Inflammatory macrophage treated with lipopolysaccharide for 4 hours (primary cell): ENCODE data around the gene PSMB5.
A peak's percentile ranks its signal among the peaks of the same experiment; 100 is the strongest.
"Not testable (repeated sequence)": the region's sequence is repeated elsewhere in the genome, so short reads cannot be mapped to it uniquely, and the experiment has no call there.

Source experiments
- DNase-seq: peaks from one replicate; pipeline ENCODE4 v3.0.0-alpha.2; 2020

The PSMB5 gene

GRCh38 chr14:23043145-23043544 is 8.4 kb upstream of the PSMB5 start:
- no peak for DNase-seq

GRCh38 chr14:23042162-23042965 is 7.7 kb upstream of the PSMB5 start, which contains the start of gene PSMB11:
Gene PSMB11, plus strand, starts transcription at chr14:23042212. Its CDS starts 14 bp downstream, at chr14:23042226.
- DNase-seq, result no peak

GRCh38 chr14:23041729-23042128 is 7.0 kb upstream of the PSMB5 start:
- no peak for DNase-seq

DNA sequence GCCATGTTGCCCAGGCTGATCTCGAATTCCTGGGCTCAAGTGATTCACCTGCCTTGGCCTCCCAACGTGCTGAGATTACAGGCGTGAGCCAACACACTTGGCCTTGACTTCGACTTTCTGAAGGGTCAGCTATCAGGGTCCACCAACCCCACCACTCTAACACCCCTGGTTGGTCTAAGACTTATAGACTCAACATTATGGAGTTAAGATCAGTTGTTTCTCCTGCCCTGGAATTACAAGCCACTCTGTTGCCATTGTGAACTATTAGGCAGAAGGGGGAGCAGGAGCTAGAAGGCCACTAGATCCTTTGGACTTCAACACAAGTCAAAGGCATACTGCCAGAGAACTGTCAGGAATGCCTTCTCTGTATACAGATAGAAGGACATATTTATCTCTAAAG is 5.4 kb upstream of the PSMB5 start:
- DNase-seq, result no peak

GRCh38 chr14:23035303-23036144 is 824 bp upstream of the PSMB5 start:
- no peak for DNase-seq

DNA sequence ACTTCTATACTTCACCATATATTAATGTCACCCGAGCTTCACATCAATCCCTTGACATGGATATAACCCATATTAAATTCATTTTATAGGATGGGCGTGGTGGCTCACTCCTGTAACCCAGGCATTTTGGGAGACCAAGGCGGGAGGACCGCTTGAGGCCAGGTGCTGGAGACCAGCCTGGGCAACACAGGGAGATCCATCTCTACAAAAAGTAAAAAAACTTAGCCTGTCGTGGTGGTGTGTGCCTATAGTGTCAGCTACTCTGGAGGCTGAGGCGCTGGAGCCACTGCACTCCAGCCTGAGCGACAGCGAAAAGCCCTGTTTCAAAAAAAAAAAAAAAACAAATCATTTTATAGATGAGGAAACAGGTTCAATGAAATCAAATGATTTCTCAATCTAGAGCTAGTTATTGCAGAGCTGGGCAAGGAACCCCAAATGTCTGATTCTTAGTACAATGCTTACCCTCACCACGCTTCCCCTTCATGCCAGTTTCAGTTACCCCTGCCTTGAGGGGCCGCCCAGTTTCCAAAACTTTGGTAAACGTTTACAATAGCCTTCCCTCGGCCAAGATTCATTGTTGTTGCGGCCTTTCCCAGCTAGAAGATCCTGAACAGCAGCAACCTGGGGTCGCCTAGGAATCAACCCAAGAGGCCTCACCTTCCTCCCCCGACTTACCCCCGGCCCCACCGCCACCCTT is 751 bp downstream of the PSMB5 start:
- peak; percentile 16 for DNase-seq

DNA sequence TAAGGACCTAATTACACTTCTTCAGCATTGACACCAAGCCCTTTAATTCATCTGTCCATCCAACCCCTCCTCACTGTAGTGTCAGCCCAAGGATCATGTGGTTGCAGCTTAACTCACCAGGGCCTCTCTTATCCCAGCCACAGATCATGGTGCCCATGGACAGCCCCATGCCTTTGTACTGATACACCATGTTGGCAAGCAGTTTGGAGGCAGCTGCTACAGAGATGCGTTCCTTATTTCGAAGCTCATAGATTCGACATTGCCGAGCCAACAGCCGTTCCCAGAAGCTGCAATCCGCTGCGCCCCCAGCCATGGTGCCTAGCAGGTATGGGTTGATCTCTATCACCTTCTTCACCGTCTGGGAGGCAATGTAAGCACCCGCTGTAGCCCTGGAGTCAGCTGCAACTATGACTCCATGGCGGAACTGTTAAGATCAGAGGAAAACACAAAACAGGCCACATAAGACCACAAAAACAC is 1.4 kb downstream of the PSMB5 start:
- no peak for DNase-seq

GRCh38 chr14:23030936-23031335 is 3.8 kb downstream of the PSMB5 start:
- no peak for DNase-seq

GRCh38 chr14:23028799-23029198 is 5.9 kb downstream of the PSMB5 start:
- DNase-seq, result no peak

DNA sequence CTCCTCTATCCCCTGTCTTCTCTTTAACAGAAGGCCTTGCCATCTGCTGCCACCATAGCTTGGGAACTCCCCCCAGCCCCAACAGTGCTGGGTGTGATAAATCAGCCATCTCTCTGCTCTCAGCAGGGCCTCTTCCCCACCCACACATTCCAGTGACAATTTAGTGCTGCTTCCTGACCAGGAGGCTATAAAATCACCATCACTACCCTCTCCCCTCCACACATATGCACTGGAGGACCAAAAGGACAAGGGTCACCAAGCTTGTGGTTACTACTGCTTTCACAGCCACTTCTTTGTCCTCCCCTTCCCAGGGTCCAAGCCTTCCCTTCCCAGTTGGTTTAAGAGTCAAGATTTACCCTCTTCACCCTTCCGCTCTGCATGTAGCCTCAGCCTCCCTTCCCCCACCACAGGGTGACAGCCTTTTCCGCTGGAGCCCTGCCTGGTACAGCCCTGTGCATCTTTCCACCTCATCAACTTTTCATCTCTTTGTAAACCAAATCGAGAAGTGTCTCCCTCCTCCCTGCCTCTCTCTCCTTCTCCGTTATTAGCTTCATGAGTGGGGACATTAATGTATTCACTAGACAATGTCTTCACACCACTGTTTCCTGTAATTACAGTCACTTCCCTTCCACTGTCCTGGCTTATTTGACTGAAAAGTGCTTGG is 9.4 kb downstream of the PSMB5 start:
- no peak for DNase-seq

GRCh38 chr14:23024612-23025075 is 10.1 kb downstream of the PSMB5 start:
- DNase-seq, result no peak

DNA sequence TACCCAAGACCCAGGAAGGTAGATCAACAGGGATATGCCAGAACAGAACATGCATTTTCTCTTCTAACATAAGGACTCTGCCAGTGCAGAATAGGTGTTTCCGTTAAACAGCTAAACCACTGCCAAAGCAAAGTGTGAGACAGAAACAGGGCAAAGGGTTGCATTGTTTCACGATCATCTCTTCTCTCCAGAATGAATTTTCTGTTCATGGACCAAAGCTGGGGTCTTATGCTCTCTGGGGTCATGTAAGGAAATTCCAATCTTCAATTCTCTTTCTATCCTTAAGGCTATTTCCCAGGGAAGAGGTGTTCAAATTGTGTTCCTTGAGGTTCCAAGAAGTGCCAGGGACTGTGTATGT is 10.9 kb downstream of the PSMB5 start:
- no peak for DNase-seq

DNA sequence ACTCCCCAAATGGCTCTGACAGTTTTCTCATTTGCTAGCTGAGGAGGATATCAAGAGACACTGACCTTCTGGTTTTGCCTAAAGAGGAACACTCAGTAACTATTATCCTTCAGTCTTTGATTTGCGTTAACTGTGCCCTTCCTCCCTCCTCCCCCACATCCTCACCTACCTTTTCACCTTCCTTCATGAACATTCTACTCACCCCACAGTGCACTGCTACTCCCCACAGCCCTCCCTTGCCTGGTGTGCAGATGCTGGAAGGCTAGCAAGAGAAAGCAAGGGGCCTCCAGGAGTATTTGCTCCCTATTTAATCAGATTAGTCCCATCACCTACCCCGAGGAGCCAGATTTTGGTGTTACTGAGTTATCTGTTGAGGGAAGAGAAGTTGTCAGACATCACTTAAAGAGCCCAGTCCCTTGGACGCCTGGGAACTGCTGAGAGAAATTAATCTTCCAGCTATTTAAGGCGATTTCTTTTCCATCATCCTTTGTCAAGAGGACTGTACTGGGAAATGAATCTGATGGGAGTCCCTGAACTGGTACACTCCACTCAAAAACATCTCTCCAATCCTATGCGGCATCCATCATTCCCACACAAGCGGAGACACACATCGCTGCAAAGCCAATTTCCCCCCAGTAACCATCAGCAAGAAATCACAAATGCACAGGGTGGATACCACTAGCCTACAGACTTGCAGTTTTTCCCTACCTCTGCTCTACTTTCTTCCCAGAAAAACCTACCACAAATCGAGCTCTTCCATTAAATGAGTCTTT is 11.5 kb downstream of the PSMB5 start:
- no peak for DNase-seq

DNA sequence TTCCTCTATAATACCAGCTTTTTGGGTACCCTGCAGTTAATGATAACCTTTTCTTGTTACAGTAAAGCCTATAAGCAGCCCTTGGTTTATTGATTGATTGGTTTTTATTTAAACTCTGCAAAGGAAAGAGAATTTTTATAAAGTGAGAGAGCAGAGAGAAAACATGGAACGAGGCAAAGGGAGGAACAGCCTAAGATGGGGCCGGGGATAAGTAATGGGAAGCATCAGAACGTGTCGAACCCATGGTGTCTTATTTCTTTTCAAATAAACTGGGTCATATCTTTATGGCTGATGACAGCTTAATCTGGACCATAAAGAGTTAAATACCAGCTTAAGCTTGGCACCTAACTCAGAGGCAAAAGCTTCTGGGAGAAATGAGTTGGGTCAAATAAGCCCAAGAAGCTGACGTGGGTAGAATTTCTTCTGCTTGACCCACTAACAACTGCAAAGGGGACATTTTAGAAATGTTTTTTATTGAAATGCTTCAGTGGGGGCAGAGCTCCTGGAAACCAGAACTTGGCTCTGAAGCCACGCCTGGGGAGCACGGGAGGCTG is 12.7 kb downstream of the PSMB5 start:
- no peak for DNase-seq

- no peak for DNase-seq
Observed at GRCh38 chr14:23021434-23021833, 13.3 kb downstream of the PSMB5 start.

GRCh38 chr14:23020143-23021128 is 14.3 kb downstream of the PSMB5 start:
- no peak for DNase-seq

DNA sequence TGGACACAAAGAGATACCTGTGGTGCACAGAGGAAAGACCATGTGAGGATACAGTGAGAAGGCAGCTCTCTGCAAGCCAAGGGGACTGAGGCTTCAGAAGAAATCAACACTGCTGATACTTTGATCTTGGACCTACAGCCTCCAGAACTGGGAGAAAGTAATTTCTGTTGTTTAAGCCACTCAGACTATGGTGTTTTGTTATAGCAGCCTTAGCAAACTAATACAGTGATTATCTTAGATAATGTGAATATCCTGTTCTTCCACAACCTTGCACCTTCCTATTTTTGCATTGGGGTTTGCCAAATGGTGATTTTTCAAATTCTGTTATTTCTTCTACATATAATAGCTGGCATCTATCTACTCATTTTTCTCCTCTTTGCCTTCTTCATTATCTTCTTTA is 16.6 kb downstream of the PSMB5 start:
- no peak for DNase-seq

DNA sequence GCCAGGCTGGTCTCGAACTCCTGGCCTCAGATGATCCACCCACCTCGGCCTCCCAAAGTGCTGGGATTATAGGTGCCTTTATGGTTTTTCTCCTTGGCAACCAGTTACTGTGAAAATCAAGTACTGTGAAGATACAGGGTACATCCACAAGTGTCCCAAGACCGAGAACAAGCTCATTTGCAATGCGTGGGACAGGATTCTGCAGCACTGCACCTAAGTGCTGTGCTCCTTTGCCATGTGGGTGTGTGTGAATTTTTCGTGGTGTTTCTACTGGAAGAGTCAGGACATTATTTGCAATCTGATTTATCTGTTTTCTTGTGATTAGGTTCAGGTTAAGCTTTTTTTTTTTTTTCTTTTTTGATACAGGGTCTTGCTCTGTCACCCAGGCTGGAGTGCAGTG is 17.6 kb downstream of the PSMB5 start:
- no peak for DNase-seq

GRCh38 chr14:23015618-23016017 is 19.1 kb downstream of the PSMB5 start:
- no peak for DNase-seq

GRCh38 chr14:23013749-23014054 is 21.0 kb downstream of the PSMB5 start:
- not testable (repeated sequence) for DNase-seq
